ENCODE results near the gene EML6. TPM values are rescaled to one million over a fixed set of nuclear protein-coding genes. Genes with fewer than 3 reads are reported as not detected.

EML6 gene
- total RNA-seq, 1 donor from 2014 or later, result 10.4 TPM

DNA sequence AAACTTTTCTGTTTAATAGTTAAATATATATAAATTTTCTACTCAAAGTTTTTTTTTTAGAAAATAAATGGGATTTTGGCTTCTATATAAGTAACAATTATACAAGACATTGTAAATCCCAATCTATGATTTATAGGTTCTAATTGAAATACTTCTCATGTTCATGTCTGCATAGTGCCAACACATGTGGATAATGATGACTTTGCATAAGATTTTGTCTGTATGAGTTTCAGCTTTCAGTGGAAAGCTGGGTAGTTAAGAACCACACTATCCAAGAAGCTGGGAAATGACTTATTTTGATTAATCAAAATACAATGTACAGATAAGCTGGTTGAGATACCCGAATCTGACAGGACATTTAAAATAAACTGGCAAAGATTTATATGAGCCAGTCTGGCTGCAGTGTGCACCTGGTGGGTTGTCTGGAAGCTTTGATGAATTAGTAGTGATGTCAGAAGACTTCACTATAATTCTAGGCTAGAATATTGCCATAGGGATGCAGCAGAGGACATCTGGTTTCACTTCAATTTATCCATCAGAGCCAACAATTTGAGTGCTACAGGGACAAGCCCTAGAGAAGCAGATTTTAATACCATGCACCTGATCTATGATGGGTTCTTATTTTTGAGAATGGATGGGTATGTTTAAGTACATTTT lies 45.4 kb downstream of the EML6 start:
- H3K4me3 ChIP-seq (ENCODE audit: low read length in 3 of 3), result no peak overlapping the region
- H3K27me3 ChIP-seq (ENCODE audit: control insufficient read depth in 3 of 3, insufficient read depth in 3 of 3, low read length in 3 of 3), result no peaks in the 10 kb centered on the region
- no peaks in the 10 kb centered on the region for H3K9me3 ChIP-seq (ENCODE audit: control insufficient read depth in 3 of 3, low read length in 3 of 3)
- H3K27ac ChIP-seq (ENCODE audit: low read depth, low read length), result no peak overlapping the region
- H3K36me3 ChIP-seq (ENCODE audit: control insufficient read depth in 3 of 3, insufficient read depth in 3 of 3, low read length in 3 of 3), result no peaks in the 10 kb centered on the region
- H3K4me1 ChIP-seq (ENCODE audit: control insufficient read depth in 3 of 3, insufficient read depth in 3 of 3, low read length in 3 of 3), result no peaks in the 10 kb centered on the region
- no peak overlapping the region for H3K9ac ChIP-seq (ENCODE audit: low read depth in 1 of 3, low read length in 3 of 3)

DNA sequence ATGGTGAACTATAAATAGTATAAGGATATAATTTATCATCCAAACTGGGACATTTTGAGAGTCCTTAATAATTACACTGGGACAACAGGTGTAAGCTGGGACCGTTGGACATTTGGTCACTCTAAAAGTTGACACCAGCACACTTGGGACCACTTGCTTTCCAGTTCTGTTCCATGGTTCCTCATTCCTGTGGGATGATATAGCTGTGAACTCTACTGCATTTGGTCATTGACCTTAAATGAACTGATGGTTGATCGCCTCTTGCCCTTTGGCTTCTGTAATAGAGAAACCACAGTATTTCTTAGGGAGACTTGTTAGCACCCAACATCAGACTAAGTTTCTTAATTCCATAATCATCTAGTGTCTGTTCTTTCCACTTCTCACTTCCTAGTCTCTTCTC lies 46.7 kb downstream of the EML6 start:
- H3K27ac ChIP-seq (ENCODE audit: low read depth, low read length), result no peak overlapping the region
- no peak overlapping the region for H3K4me3 ChIP-seq (ENCODE audit: low read length in 3 of 3)
- no peaks in the 10 kb centered on the region for H3K9me3 ChIP-seq (ENCODE audit: control insufficient read depth in 3 of 3, low read length in 3 of 3)
- H3K9ac ChIP-seq (ENCODE audit: low read depth in 1 of 3, low read length in 3 of 3), result no peak overlapping the region
- no peaks in the 10 kb centered on the region for H3K36me3 ChIP-seq (ENCODE audit: control insufficient read depth in 3 of 3, insufficient read depth in 3 of 3, low read length in 3 of 3)
- H3K4me1 ChIP-seq (ENCODE audit: control insufficient read depth in 3 of 3, insufficient read depth in 3 of 3, low read length in 3 of 3), result no peaks in the 10 kb centered on the region
- H3K27me3 ChIP-seq (ENCODE audit: control insufficient read depth in 3 of 3, insufficient read depth in 3 of 3, low read length in 3 of 3), result no peaks in the 10 kb centered on the region

DNA sequence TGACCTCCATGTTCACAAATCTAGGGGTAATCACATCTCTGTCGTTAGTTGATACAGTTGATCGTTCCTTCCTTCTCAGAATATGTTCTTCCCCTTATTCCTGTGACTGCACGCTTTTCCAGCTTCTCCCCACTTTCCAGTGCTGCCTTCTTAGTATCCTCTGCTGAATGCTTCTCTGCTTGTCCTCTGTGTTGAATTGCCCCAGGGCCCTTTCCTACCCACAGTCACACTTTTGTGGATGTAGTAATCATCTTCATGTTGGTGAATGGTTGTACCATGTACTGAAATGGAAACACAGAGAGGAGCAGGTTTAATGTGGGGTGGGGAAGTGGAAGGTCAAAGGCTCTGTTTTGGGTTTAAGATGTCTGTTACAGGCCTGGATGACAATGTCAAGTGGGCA lies 47.2 kb downstream of the EML6 start:
- H3K27me3 ChIP-seq (ENCODE audit: control insufficient read depth in 3 of 3, insufficient read depth in 3 of 3, low read length in 3 of 3), result no peaks in the 10 kb centered on the region
- H3K9ac ChIP-seq (ENCODE audit: low read depth in 1 of 3, low read length in 3 of 3), result no peak overlapping the region
- H3K36me3 ChIP-seq (ENCODE audit: control insufficient read depth in 3 of 3, insufficient read depth in 3 of 3, low read length in 3 of 3), result no peaks in the 10 kb centered on the region
- no peak overlapping the region for H3K27ac ChIP-seq (ENCODE audit: low read depth, low read length)
- H3K4me1 ChIP-seq (ENCODE audit: control insufficient read depth in 3 of 3, insufficient read depth in 3 of 3, low read length in 3 of 3), result no peaks in the 10 kb centered on the region
- no peak overlapping the region for H3K4me3 ChIP-seq (ENCODE audit: low read length in 3 of 3)
- H3K9me3 ChIP-seq (ENCODE audit: control insufficient read depth in 3 of 3, low read length in 3 of 3), result no peaks in the 10 kb centered on the region

DNA sequence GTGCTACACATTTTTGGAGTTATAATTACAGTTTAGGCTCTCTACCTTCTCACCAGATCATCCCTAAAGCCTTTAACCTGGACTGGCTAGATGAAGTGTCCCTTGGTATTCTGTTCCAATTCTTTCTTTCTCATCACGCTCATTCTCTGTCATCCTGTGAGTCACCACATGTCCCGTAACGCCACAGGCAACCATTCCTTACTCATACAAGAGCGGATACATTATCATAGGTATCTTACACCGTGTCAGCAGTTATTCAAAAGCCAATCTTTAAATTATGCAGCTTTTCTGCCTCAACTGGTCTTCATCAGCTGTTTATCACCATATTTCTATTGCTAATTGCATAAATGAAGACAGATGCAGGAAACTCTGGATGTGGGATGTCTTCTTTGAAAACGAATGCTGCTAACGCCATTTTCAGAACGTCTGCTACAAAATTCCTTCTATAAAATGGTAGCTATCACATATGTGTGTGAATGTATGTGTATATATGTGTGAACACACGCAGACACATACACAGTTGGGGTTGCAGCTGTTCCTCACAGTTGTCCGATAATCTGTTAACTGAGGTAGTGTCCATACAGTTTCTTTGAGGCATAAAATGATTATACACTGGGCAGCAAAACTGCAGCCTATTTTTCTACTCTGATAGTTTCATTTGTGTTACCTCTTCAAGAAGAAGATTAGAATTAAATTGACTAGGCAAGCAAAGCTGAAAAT lies 47.9 kb downstream of the EML6 start:
- no peak overlapping the region for H3K27ac ChIP-seq (ENCODE audit: low read depth, low read length)
- no peaks in the 10 kb centered on the region for H3K27me3 ChIP-seq (ENCODE audit: control insufficient read depth in 3 of 3, insufficient read depth in 3 of 3, low read length in 3 of 3)
- no peak overlapping the region for H3K4me3 ChIP-seq (ENCODE audit: low read length in 3 of 3)
- no peaks in the 10 kb centered on the region for H3K36me3 ChIP-seq (ENCODE audit: control insufficient read depth in 3 of 3, insufficient read depth in 3 of 3, low read length in 3 of 3)
- H3K4me1 ChIP-seq (ENCODE audit: control insufficient read depth in 3 of 3, insufficient read depth in 3 of 3, low read length in 3 of 3), result no peaks in the 10 kb centered on the region
- H3K9me3 ChIP-seq (ENCODE audit: control insufficient read depth in 3 of 3, low read length in 3 of 3), result no peaks in the 10 kb centered on the region
- H3K9ac ChIP-seq (ENCODE audit: low read depth in 1 of 3, low read length in 3 of 3), result no peak overlapping the region

DNA sequence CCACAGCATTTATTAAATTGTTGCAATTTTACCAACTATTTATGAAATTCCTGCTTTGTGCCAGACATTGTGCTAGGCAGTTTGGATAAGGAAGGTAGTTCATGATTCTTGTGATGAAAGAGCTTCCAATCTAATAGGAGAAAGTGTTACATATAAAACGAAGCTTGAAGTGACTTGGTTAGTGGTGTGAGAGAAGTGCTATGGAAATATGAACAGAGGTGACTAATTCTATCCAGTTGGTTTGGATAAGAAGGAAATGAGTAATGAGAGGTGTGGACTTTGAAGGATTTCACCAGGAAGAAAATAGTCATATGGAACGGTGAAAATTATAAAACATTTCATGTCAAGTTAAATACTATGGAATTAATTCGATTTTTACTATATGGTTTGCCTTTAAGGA lies 48.6 kb downstream of the EML6 start:
- Histone ChIP-seq H3K4me3 (ENCODE audit: low read length in 3 of 3) (no peak overlapping the region), H3K4me1 (ENCODE audit: control insufficient read depth in 3 of 3, insufficient read depth in 3 of 3, low read length in 3 of 3) (no peaks in the 10 kb centered on the region), H3K27ac (ENCODE audit: low read depth, low read length) (no peak overlapping the region), H3K27me3 (ENCODE audit: control insufficient read depth in 3 of 3, insufficient read depth in 3 of 3, low read length in 3 of 3) (no peaks in the 10 kb centered on the region), H3K36me3 (ENCODE audit: control insufficient read depth in 3 of 3, insufficient read depth in 3 of 3, low read length in 3 of 3) (no peaks in the 10 kb centered on the region), H3K9me3 (ENCODE audit: control insufficient read depth in 3 of 3, low read length in 3 of 3) (no peaks in the 10 kb centered on the region), H3K9ac (ENCODE audit: low read depth in 1 of 3, low read length in 3 of 3) (no peak overlapping the region)

DNA sequence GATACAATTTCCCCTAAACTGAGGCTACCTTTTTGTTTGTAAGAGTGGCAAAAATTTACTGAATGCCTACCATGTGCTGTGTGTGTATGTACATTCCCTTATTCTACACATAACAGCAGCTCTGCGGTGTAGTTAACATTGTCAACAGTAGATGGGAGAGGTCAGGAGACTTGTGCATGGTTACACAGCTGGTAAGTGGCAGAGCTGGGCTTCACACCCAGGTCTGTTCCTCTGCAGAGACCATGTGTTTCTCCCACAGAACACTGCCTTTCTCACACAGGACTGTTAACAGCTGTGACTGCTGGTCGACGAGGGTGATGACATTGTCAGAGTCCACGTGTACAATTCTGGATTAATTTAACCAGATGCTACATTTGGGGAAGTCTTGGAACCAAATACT lies 49.1 kb downstream of the EML6 start:
- Histone ChIP-seq H3K9ac (ENCODE audit: low read depth in 1 of 3, low read length in 3 of 3) (no peak overlapping the region), H3K9me3 (ENCODE audit: control insufficient read depth in 3 of 3, low read length in 3 of 3) (no peaks in the 10 kb centered on the region), H3K27ac (ENCODE audit: low read depth, low read length) (no peak overlapping the region), H3K4me1 (ENCODE audit: control insufficient read depth in 3 of 3, insufficient read depth in 3 of 3, low read length in 3 of 3) (no peaks in the 10 kb centered on the region), H3K4me3 (ENCODE audit: low read length in 3 of 3) (no peak overlapping the region), H3K36me3 (ENCODE audit: control insufficient read depth in 3 of 3, insufficient read depth in 3 of 3, low read length in 3 of 3) (no peaks in the 10 kb centered on the region), H3K27me3 (ENCODE audit: control insufficient read depth in 3 of 3, insufficient read depth in 3 of 3, low read length in 3 of 3) (no peaks in the 10 kb centered on the region)

DNA sequence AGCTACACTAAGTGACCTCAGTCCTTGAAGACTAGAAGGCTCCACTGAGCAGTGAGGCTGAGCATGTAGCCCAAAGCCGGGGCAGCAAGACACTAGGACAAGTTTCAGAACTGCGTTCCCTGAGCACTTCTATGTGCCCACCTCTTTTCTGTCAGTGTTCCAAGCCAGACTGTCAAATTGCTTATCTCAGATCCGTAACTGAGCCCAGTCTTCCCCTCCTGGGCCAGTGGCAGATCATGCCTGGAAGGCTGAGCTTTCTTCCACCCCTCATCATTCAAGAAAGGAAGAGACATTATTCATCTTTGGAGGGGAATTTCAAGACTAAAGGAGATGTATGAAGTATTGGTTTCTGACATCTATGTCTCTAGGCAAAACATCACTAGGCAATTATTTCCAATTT lies 49.8 kb downstream of the EML6 start:
- no peak overlapping the region for H3K27ac ChIP-seq (ENCODE audit: low read depth, low read length)
- no peak overlapping the region for H3K9ac ChIP-seq (ENCODE audit: low read depth in 1 of 3, low read length in 3 of 3)
- H3K27me3 ChIP-seq (ENCODE audit: control insufficient read depth in 3 of 3, insufficient read depth in 3 of 3, low read length in 3 of 3), result no peaks in the 10 kb centered on the region
- H3K4me1 ChIP-seq (ENCODE audit: control insufficient read depth in 3 of 3, insufficient read depth in 3 of 3, low read length in 3 of 3), result no peaks in the 10 kb centered on the region
- no peaks in the 10 kb centered on the region for H3K36me3 ChIP-seq (ENCODE audit: control insufficient read depth in 3 of 3, insufficient read depth in 3 of 3, low read length in 3 of 3)
- no peak overlapping the region for H3K4me3 ChIP-seq (ENCODE audit: low read length in 3 of 3)
- H3K9me3 ChIP-seq (ENCODE audit: control insufficient read depth in 3 of 3, low read length in 3 of 3), result no peaks in the 10 kb centered on the region

DNA sequence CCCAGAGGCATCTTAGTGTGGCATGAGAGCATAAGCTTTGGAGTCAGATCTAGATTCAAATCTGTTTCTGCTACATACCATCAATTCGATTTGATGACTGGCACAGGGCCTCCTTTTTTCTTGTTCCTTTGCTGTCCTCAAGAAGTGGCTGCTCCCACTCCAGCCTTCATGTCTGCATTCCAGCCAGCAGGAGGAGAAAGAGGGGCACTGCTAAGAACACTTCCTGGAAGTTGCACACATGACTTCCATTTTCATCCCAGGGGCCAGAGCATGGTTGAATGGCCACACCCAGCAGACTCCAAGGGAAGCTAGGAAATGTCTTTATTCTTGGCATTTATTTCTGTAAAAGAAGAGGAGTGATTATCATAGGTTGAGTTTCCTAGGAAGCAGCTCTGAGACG lies 50.4 kb downstream of the EML6 start:
- H3K27ac ChIP-seq (ENCODE audit: low read depth, low read length), result no peak overlapping the region
- H3K4me3 ChIP-seq (ENCODE audit: low read length in 3 of 3), result no peak overlapping the region
- H3K4me1 ChIP-seq (ENCODE audit: control insufficient read depth in 3 of 3, insufficient read depth in 3 of 3, low read length in 3 of 3), result no peaks in the 10 kb centered on the region
- no peaks in the 10 kb centered on the region for H3K36me3 ChIP-seq (ENCODE audit: control insufficient read depth in 3 of 3, insufficient read depth in 3 of 3, low read length in 3 of 3)
- no peak overlapping the region for H3K9ac ChIP-seq (ENCODE audit: low read depth in 1 of 3, low read length in 3 of 3)
- no peaks in the 10 kb centered on the region for H3K9me3 ChIP-seq (ENCODE audit: control insufficient read depth in 3 of 3, low read length in 3 of 3)
- H3K27me3 ChIP-seq (ENCODE audit: control insufficient read depth in 3 of 3, insufficient read depth in 3 of 3, low read length in 3 of 3), result no peaks in the 10 kb centered on the region

DNA sequence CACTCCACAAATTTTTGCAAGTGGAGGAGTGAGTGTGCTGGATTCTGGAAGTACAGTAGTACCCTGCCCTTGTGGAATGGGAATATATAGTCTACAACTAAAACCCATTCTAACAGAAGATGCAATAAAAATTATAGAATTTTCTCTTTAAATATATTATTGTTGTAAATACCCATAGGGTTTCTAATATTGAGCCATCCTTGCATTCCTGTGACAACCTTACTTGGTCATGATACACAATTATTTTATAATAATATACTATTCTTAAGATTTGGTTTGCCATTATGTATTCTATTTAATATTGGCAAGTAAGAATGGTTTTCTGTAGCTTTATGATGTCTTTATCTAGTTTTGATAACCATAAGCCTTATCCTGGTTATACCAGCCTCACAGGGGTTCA lies 52.2 kb downstream of the EML6 start:
- Histone ChIP-seq H3K4me1 (ENCODE audit: control insufficient read depth in 3 of 3, insufficient read depth in 3 of 3, low read length in 3 of 3) (no peaks in the 10 kb centered on the region), H3K27me3 (ENCODE audit: control insufficient read depth in 3 of 3, insufficient read depth in 3 of 3, low read length in 3 of 3) (no peaks in the 10 kb centered on the region), H3K36me3 (ENCODE audit: control insufficient read depth in 3 of 3, insufficient read depth in 3 of 3, low read length in 3 of 3) (no peaks in the 10 kb centered on the region), H3K27ac (ENCODE audit: low read depth, low read length) (no peak overlapping the region), H3K4me3 (ENCODE audit: low read length in 3 of 3) (no peak overlapping the region), H3K9ac (ENCODE audit: low read depth in 1 of 3, low read length in 3 of 3) (no peak overlapping the region), H3K9me3 (ENCODE audit: control insufficient read depth in 3 of 3, low read length in 3 of 3) (no peaks in the 10 kb centered on the region)

DNA sequence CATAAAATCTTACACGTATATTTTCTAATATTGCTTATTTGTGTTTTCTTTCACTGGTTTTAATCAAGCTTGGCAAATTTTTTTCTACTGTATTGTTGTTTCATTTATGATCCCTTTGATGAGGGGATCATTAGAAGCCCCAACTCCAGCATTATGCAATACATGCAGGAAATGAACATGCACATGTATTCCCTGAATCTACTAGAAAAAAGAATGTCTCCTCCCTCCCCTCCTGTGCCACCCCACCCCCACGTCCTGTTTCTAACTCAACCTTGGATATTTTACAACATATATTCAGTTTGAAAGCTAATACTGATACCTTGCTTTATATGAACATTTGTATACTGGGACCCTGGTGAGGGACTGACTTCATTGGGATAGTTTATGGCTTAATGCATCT lies 53.0 kb downstream of the EML6 start:
- Histone ChIP-seq H3K9me3 (ENCODE audit: control insufficient read depth in 3 of 3, low read length in 3 of 3) (no peaks in the 10 kb centered on the region), H3K9ac (ENCODE audit: low read depth in 1 of 3, low read length in 3 of 3) (no peak overlapping the region), H3K4me1 (ENCODE audit: control insufficient read depth in 3 of 3, insufficient read depth in 3 of 3, low read length in 3 of 3) (no peaks in the 10 kb centered on the region), H3K4me3 (ENCODE audit: low read length in 3 of 3) (no peak overlapping the region), H3K27me3 (ENCODE audit: control insufficient read depth in 3 of 3, insufficient read depth in 3 of 3, low read length in 3 of 3) (no peaks in the 10 kb centered on the region), H3K27ac (ENCODE audit: low read depth, low read length) (no peak overlapping the region), H3K36me3 (ENCODE audit: control insufficient read depth in 3 of 3, insufficient read depth in 3 of 3, low read length in 3 of 3) (no peaks in the 10 kb centered on the region)
